Mononuclear cell (primary cell): ENCODE measurements around the gene SNRNP70. TPM values are rescaled to one million over a fixed set of nuclear protein-coding genes. Genes with fewer than 3 reads are reported as not detected.

ENCODE experiments used
- H3K27me3 ChIP-seq: 2 replicates; pipeline ENCODE4 v1.6.0; 2011; ENCODE audit warnings: low read length, control low read depth; ENCODE audit not compliant: insufficient read depth
- H3K4me1 ChIP-seq: 2 replicates; pipeline ENCODE4 v1.5.1; 2011; ENCODE audit warnings: mild to moderate bottlenecking, low read length, control low read depth; ENCODE audit not compliant: insufficient read depth
- H3K4me3 ChIP-seq: 2 replicates; pipeline ENCODE4 v1.5.1; 2011; ENCODE audit warnings: mild to moderate bottlenecking, low read length, moderate library complexity
- H3K9me3 ChIP-seq: 2 replicates; pipeline ENCODE4 v1.5.1; 2011; ENCODE audit warnings: low read depth, mild to moderate bottlenecking, control low read depth, low read length
- total RNA-seq: library from RNA; depleted of rRNA; stranded (reverse); fragments of >200 nt; gene quantifications from one replicate; pipeline ENCODE4 v1.2.3, GENCODE V29; 2012

SNRNP70 gene
- total RNA-seq, 1 donor: 136 TPM

DNA sequence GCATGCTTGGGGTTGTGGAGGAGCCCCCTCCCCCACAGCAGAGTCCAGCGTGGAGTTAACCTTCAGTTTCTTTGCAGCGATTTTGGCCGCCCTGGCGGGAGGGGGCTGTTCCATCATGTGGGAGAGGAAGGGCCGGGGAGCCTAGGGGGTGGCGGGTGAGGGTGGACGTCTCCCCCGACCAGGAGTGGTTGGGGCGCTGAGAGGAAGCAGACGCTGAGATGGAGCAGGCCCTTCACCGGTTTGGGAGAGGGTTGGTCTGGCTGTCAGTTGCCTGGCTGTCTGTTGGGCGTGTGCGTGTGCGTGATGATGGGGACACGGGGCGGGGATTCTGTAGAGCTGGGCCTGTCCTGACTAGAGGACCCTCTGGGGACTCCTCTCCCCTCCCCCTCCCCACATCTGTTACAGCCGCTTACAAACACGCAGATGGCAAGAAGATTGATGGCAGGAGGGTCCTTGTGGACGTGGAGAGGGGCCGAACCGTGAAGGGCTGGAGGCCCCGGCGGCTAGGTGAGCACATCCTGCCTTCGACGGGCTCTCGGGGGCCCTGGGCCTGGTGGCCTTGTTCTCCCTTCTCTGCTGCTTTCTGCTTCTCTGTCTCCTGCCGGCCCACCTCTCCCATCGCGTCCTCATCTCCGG, 19.1 kb downstream of the SNRNP70 start:
- H3K4me3 ChIP-seq: no peak overlapping the region
- H3K27me3 ChIP-seq: no peaks in the 10 kb centered on the region
- H3K9me3 ChIP-seq: no peaks in the 10 kb centered on the region
- H3K4me1 ChIP-seq: no peaks in the 10 kb centered on the region

DNA sequence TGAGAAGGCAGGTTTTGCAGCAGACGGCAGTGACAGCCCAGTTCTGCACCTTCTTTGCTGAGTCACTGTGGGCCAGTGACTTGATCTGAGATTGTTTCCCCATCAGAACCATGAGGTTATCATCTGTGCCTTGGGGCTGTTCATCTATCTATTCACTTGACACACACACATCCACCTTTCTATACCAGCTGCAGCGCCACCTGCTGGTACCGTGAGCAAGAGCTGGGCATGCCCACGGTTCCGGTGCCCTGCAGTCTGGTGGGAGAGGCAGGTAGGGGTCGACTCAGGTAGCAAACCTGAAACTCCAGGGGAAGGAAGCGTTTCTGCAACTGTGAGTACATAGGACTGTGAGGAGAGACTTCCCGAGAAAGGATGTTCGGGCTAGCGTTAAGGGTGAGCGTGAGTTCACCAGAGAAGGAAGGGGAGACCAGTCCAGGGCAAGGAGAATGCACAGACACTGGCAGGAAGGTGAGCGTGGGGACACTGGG, 21.4 kb downstream of the SNRNP70 start:
- Histone ChIP-seq H3K4me3 (no peak overlapping the region), H3K9me3 (no peaks in the 10 kb centered on the region), H3K27me3 (no peaks in the 10 kb centered on the region), H3K4me1 (no peaks in the 10 kb centered on the region)

DNA sequence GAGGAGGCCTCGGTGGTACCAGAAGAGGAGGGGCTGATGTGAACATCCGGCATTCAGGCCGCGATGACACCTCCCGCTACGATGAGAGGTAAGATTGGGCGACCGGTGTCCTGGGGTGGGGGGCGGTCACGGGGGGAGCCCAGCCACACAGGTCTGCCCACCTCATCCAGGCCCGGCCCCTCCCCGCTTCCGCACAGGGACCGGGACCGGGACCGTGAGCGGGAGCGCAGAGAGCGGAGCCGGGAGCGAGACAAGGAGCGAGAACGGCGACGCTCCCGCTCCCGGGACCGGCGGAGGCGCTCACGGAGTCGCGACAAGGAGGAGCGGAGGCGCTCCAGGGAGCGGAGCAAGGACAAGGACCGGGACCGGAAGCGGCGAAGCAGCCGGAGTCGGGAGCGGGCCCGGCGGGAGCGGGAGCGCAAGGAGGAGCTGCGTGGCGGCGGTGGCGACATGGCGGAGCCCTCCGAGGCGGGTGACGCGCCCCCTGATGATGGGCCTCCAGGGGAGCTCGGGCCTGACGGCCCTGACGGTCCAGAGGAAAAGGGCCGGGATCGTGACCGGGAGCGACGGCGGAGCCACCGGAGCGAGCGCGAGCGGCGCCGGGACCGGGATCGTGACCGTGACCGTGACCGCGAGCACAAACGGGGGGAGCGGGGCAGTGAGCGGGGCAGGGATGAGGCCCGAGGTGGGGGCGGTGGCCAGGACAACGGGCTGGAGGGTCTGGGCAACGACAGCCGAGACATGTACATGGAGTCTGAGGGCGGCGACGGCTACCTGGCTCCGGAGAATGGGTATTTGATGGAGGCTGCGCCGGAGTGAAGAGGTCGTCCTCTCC, 22.6 kb downstream of the SNRNP70 start:
- Histone ChIP-seq H3K9me3 (no peaks in the 10 kb centered on the region), H3K4me1 (no peaks in the 10 kb centered on the region), H3K4me3 (no peak overlapping the region), H3K27me3 (no peaks in the 10 kb centered on the region)

DNA sequence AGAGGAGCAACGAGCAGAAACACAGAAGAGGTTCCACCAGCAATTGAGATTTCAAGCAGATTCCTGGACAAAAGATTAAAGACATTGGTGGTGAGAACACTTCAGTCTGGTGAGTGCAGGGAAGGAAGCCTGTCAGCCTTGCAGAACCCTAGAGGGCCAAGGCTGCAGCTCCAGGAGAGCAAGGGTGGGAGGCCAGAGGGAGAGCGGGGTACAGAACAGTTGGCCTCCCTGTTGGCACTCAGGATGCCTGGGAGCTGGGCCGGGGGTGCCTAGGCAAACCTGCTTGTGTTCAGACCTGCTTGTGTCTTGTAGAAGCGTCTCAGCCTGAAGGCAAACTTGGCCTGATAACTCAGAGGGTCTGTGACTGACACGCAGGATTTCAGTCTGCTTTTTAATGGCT, 23.8 kb downstream of the SNRNP70 start:
- peaks cover 8% of the 10 kb centered on the region for H3K4me1 ChIP-seq
- no peak overlapping the region for H3K4me3 ChIP-seq
- no peaks in the 10 kb centered on the region for H3K9me3 ChIP-seq
- no peaks in the 10 kb centered on the region for H3K27me3 ChIP-seq

DNA sequence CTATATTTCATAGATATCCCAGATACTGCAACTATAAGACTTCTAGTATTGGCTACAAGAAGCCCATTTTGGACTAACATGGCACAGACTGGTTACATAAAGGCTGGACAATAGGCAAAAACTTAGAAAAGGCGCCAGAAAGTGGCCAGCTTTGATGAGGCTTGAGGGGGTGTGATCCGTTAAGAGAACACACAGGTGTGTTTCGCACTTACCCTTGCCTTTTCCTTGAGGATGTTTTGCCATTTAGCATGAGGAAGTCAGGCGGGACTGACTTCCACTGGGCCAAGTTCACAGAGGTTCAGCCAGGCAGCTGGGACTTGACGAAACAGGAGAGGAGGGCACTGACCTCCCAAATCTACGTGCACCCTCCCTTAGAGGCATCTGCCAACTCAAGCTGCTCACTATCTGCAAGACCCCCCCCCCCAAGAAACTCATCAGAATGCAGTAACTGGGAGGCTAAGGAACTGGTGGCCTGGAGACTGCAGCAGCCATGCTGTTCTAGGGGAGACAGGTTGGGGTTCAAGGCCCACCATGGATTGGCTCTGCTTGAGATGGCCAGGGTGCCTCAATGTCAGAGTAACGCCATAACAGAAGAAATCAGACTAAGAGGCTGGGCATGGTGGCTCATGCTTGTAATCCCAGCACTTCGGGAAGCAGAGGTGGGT, 24.4 kb downstream of the SNRNP70 start:
- no peak overlapping the region for H3K4me3 ChIP-seq
- peaks cover 10% of the 10 kb centered on the region for H3K4me1 ChIP-seq
- H3K9me3 ChIP-seq: no peaks in the 10 kb centered on the region
- no peaks in the 10 kb centered on the region for H3K27me3 ChIP-seq

DNA sequence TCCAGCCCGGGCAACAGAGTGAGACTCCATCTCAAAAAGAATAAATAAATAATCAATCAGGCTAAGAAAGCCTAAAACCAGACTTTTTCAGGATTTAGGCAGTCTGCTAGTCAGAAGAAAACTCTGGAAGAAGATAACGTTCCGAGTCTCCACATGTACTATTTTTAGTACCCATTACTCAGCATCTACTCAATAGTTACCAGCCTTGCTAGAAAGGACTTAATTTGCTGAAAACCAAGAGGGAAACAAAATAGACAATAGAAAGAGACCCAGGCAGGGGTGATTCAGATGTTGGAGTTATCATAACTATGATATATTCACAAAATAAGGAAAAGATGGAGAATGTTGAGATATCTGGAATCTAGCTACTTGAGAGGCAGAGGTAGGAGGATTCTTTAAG, 25.3 kb downstream of the SNRNP70 start:
- Histone ChIP-seq H3K4me1 (peaks cover 16% of the 10 kb centered on the region), H3K27me3 (no peaks in the 10 kb centered on the region), H3K9me3 (no peaks in the 10 kb centered on the region), H3K4me3 (no peak overlapping the region)

DNA sequence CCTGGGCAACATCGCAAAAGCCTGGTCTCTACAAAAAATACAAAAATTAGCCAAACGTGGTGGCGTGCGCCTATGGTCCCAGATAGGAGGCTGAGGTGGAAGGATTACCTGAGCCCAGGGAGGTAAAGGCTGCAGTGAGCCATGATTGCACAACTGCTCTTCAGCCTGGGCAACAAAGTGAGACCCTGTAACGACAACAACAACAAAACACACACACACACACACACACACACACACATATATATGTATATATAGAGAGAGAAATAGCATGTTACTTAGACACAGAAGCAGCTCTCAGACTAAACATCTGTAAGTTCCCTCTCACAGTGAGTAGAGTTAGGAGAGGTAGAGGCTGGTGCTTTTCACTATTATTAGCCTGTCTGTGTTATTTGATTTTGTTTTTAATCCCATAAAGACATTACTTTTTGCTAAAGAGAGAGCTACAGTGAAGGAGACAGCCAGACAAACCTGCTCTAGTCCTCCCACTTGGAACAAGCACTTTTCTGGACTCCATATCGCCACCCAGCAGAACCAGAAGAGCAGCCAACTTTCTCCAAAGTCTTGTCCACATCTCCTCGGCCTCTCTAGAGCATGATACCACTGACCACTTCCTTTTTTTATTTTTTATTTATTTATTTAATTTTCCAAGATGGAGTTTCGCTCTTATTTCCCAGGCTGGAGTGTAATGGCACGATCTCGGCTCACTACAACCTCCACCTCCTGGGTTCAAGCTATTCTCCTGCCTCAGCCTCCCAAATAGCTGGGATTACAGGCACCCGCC, 26.2 kb downstream of the SNRNP70 start:
- H3K9me3 ChIP-seq: no peaks in the 10 kb centered on the region
- H3K27me3 ChIP-seq: no peaks in the 10 kb centered on the region
- H3K4me1 ChIP-seq: peaks cover 22% of the 10 kb centered on the region
- no peak overlapping the region for H3K4me3 ChIP-seq

DNA sequence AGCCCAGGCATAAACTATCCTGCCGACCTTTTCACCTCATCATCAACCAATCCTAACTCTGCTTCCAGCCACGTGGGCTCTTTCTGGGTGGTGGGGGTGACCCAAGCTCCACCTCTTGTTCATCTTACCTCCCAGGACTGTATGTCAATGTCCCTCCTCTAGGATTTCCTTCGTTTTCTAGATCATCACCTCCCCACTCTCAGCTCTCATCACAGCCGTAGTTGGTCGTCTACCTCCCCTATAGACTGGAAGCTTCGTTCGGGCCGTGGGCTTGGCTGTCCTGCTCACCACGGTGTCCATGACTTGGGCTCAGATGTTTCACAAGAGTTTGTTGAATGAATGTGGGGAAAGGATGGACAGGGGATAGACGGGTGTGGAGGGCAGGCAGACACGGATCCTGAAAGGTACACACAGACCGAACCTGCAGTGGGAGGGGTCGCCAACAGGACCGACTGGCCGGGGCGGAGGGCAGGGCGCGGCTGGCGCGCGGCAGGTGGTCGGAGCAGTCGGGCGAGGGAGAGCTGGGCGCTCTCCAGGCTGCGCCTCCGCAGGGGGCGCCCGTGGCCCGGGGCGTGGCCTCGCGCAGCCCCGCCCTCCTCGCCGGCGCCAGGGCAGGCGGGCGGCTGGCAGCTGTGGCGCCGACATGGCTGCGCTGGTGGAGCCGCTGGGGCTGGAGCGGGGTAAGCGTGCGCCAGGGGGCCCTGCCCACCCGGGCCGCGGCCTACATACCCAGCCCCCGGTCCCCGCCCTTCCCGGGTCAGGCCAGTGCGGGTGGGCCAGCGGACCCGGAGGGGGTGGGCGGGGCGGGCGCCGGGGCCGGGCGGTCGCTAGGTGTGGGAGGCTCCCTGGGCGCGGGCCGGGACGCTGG, 28.7 kb downstream of the SNRNP70 start, which contains the start of gene LIN7B:
TSS of gene LIN7B (plus strand) at position 609 of the 868 bp plus-strand sequence. CDS start at position 644, 35 bp downstream.
- peak within 1 kb of the TSS; percentile 47 for H3K4me3 ChIP-seq
- peaks cover 39% of the 10 kb centered on the region for H3K4me1 ChIP-seq
- H3K9me3 ChIP-seq: no peaks in the 10 kb centered on the region
- H3K27me3 ChIP-seq: no peaks in the 10 kb centered on the region

DNA sequence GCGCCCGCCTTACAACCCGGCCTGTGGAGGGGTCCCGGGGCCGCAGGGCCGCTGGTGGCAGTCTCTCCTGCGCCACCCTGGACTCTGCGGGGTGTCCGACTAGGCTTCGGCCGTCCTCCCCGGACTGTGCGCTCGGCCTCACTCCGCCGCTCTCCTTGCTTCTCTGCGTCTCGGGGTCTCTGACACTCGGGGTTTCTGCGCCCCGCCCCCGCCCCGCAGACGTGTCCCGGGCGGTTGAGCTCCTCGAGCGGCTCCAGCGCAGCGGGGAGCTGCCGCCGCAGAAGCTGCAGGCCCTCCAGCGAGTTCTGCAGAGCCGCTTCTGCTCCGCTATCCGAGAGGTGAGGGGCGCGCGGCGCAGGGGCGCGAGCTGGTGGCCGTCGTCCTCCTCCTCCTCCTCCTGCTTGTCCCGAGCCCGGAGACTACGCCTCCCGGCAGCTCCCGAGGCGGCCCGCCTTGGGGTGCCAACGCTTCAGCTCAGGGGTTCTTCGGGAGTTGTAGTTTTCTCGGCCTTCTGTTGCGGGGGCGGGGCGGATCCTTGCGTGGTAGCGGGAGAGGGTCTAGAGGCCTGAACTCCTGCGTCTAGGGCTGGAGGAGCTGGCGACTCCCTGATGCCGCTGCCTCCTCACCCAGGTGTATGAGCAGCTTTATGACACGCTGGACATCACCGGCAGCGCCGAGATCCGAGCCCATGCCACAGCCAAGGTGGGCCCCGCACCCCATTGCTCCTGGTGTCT, 29.5 kb downstream of the SNRNP70 start:
- Histone ChIP-seq H3K4me1 (peaks cover 44% of the 10 kb centered on the region), H3K27me3 (no peaks in the 10 kb centered on the region), H3K4me3 (peak overlapping the region; percentile 47), H3K9me3 (no peaks in the 10 kb centered on the region)

DNA sequence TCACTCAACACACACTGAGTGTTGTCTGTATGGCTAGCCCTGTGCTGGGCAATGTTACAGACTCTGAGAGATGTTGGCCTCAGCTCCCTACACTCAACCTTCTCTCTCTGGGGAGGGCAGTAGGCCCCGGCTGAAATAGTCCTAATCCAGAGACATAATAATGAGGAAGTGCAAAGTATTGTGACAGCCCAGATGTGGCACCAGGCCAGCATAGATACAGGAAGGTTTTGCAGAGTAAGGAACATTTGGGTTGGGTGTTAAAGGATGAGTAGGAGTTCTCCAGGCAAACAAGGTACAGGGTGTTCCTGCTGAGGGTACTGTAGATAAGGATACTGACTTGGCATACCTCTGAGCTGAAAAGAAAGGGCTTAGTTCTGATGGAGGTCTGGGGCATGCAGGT, 31.3 kb downstream of the SNRNP70 start:
- Histone ChIP-seq H3K27me3 (peaks cover 11% of the 10 kb centered on the region), H3K4me3 (no peak overlapping the region), H3K4me1 (peaks cover 48% of the 10 kb centered on the region), H3K9me3 (no peaks in the 10 kb centered on the region)

DNA sequence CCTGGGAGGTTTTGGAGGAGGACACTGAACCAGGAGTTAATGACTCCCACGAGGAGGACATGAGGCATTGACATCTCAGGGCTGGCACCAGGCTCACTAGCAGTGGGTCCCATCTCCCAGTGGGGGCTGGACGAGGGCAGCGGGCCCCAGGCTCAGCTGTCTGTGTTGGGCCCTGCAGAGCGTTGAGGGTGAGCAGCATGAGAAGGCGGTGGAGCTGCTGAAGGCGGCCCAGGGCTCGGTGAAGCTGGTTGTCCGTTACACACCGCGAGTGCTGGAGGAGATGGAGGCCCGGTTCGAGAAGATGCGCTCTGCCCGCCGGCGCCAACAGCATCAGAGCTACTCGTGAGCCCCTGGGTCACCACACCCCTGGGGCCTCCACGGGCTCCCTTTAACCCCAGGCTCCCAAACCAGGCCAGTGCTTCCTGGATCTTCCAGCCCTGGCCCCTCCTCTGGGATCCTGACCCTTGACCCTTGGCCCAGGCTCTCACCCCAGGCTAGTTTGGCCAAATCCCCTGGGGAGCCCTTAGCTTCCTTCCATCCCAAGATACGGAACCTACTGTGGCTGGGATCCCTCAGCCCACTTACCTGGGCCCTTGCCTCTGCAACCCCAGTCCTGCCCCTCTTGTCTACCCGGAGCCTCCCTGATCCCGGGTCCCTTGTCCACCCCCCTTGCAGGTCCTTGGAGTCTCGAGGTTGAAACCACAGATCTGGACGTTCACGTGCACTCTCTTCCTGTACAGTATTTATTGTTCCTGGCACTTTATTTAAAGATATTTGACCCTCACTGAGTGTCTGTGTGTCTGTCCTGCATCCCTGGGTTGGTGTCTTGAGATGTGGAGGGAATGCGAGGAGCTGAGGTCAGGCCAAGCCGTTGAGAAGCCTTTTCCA, 32.7 kb downstream of the SNRNP70 start:
- Histone ChIP-seq H3K4me1 (peaks cover 48% of the 10 kb centered on the region), H3K9me3 (no peaks in the 10 kb centered on the region), H3K4me3 (peak overlapping the region; percentile 43), H3K27me3 (peaks cover 11% of the 10 kb centered on the region)

DNA sequence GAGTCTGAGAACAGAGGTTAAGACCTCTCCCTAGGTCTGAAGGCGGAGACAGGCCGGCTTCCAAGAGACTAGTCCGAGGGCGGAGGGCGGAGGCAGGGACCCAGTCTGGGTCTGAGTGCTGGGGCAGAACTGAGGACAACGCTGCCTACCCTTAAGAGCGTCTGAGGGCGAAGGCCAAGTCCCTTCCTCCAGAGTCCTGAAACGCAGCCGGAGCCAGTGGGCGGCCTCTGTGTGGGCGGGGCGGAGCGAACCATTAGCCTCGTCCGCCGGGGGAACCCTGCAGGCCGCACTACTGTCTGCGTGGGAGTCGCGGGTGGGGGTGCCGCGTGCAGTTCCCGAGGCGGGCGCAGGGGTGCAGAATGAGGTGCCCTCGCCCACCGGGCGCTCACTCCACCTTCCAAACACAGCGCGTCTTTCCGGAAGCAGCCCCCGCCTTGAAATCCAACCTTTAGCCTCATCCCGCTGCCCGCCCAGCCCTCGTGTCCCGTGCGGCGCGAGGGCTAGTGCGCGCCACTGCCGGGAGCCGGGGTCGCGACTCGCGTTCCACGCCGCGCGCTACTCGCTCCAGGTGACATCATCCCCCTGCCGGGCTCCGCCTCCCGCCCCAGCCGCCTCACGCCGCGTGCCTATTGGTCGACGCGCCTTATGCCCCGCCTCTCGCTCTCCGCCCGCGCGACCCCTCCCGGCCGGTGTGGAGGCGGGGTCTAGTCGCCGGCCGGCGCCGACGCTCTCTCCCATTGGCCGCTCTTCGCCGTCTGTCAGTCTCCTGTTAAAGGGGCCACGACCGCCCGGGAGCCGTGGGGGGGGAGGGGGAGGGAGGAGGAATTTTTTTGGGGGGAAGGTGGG, 33.5 kb downstream of the SNRNP70 start, which contains the start of gene C19orf73:
TSS of gene C19orf73 (minus strand) at position 579 of the 846 bp plus-strand sequence. CDS start at position 458, 121 bp downstream.
- Histone ChIP-seq H3K9me3 (no peaks in the 10 kb centered on the region), H3K4me3 (peak within 1 kb of the TSS; percentile 43), H3K27me3 (peaks cover 11% of the 10 kb centered on the region), H3K4me1 (peaks cover 42% of the 10 kb centered on the region)
